Measurements from ENCODE around the gene MOB3C. TPM values are rescaled to one million over a fixed set of nuclear protein-coding genes. Genes with fewer than 3 reads are reported as not detected.

Gene MOB3C
- total RNA-seq, 2 donors from 2014 or later = 1.7 to 2.3 TPM

DNA sequence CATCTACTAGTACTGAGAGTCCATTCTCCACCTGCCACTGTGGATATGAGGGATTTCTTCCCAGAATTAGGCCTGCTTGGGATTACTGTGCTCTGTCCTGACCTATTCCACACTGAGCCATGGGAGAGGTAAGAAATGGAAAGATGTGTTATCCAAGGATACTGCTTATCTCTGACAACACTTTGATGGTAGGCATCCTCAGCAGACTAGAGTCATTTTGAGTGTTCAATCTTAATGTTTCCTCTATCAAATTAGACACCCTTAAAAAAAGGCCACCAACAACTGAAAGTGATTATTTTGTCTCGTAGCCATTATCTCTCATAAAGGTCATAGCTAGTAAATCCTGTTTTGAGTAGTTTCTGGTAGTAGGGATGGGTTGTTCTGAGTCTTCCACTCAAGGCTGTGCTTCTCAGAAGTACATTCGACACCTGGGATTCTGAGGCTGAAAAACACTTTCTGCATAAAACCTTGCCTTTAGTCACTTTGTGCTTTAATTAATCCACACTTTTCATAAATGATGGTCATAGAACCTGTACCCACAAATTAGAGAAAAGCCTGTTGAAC is 42.8 kb upstream of the MOB3C start:
- no peaks in the 10 kb centered on the region for H3K27me3 ChIP-seq (ENCODE audit: control insufficient read depth, insufficient read depth, low read length, poor library complexity, severe bottlenecking)
- H3K36me3 ChIP-seq (ENCODE audit: control insufficient read depth, insufficient read depth, low read length) = peaks cover 58% of the 10 kb centered on the region
- peaks cover 7% of the 10 kb centered on the region for H3K9me3 ChIP-seq (ENCODE audit: control insufficient read depth, low read length)
- no peaks in the 10 kb centered on the region for H3K27me3 Mint-ChIP-seq (ENCODE audit: insufficient read depth)
- no peak overlapping the region for H3K4me3 Mint-ChIP-seq
- H3K9ac ChIP-seq (ENCODE audit: extremely low read depth, low read length, poor library complexity, severe bottlenecking) = no peak overlapping the region
- TF ChIP-seq, protein P1, sequence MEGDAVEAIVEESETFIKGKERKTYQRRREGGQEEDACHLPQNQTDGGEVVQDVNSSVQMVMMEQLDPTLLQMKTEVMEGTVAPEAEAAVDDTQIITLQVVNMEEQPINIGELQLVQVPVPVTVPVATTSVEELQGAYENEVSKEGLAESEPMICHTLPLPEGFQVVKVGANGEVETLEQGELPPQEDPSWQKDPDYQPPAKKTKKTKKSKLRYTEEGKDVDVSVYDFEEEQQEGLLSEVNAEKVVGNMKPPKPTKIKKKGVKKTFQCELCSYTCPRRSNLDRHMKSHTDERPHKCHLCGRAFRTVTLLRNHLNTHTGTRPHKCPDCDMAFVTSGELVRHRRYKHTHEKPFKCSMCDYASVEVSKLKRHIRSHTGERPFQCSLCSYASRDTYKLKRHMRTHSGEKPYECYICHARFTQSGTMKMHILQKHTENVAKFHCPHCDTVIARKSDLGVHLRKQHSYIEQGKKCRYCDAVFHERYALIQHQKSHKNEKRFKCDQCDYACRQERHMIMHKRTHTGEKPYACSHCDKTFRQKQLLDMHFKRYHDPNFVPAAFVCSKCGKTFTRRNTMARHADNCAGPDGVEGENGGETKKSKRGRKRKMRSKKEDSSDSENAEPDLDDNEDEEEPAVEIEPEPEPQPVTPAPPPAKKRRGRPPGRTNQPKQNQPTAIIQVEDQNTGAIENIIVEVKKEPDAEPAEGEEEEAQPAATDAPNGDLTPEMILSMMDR (conservative IDR thresholded peaks at IDR 0.05) = no peak
- H3K9me3 Mint-ChIP-seq = peaks cover 8% of the 10 kb centered on the region
- H3K4me1 Mint-ChIP-seq = peaks cover 15% of the 10 kb centered on the region
- no peak overlapping the region for H3K27ac Mint-ChIP-seq
- H3K27ac ChIP-seq (ENCODE audit: low read depth, low read length) = no peak overlapping the region
- no peaks in the 10 kb centered on the region for H3K4me1 ChIP-seq (ENCODE audit: control insufficient read depth, insufficient read depth, low read length)
- no peak for DNase-seq
- peaks cover 46% of the 10 kb centered on the region for H3K36me3 Mint-ChIP-seq (ENCODE audit: low read depth)
- WGBS, 2 experiments (ENCODE audit: insufficient coverage in 1 of 2, insufficient read length in 1 of 2) = 95 to 100% methylated on average over 2 of the region's 2 CpGs
- H3K4me3 ChIP-seq (ENCODE audit: low read length) = no peak overlapping the region

GRCh38 chr1:46657775-46658174 is 41.2 kb upstream of the MOB3C start:
- Histone ChIP-seq H3K4me3 (ENCODE audit: low read length) (no peak overlapping the region), H3K9me3 (ENCODE audit: control insufficient read depth, low read length) (peaks cover 7% of the 10 kb centered on the region), H3K9ac (ENCODE audit: extremely low read depth, low read length, poor library complexity, severe bottlenecking) (no peak overlapping the region), H3K27me3 (ENCODE audit: control insufficient read depth, insufficient read depth, low read length, poor library complexity, severe bottlenecking) (no peaks in the 10 kb centered on the region), H3K36me3 (ENCODE audit: control insufficient read depth, insufficient read depth, low read length) (peaks cover 53% of the 10 kb centered on the region), H3K27ac (ENCODE audit: low read depth, low read length) (no peak overlapping the region), H3K4me1 (ENCODE audit: control insufficient read depth, insufficient read depth, low read length) (no peaks in the 10 kb centered on the region)
- Mint-ChIP-seq H3K9me3 (peaks cover 6% of the 10 kb centered on the region), H3K27me3 (ENCODE audit: insufficient read depth) (no peaks in the 10 kb centered on the region), H3K27ac (no peak overlapping the region), H3K4me3 (no peak overlapping the region), H3K4me1 (peaks cover 15% of the 10 kb centered on the region), H3K36me3 (ENCODE audit: low read depth) (peaks cover 40% of the 10 kb centered on the region)
- TF ChIP-seq, protein P1 (conservative IDR thresholded peaks at IDR 0.05) = no peak
- DNase-seq = no peak
- 89 to 100% methylated on average over 1 of the region's 1 CpG for WGBS, 2 experiments (ENCODE audit: insufficient coverage in 1 of 2, insufficient read length in 1 of 2)

- peaks cover 7% of the 10 kb centered on the region for H3K9me3 ChIP-seq (ENCODE audit: control insufficient read depth, low read length)
- Mint-ChIP-seq H3K27ac (no peak overlapping the region), H3K36me3 (ENCODE audit: low read depth) (peaks cover 45% of the 10 kb centered on the region), H3K9me3 (peaks cover 8% of the 10 kb centered on the region), H3K4me1 (peaks cover 15% of the 10 kb centered on the region), H3K4me3 (no peak overlapping the region), H3K27me3 (ENCODE audit: insufficient read depth) (no peaks in the 10 kb centered on the region)
- H3K27ac ChIP-seq (ENCODE audit: low read depth, low read length) = no peak overlapping the region
- TF ChIP-seq, protein P1 (conservative IDR thresholded peaks at IDR 0.05) = no peak
- no peak for DNase-seq
- H3K4me1 ChIP-seq (ENCODE audit: control insufficient read depth, insufficient read depth, low read length) = no peaks in the 10 kb centered on the region
- 82 to 95% methylated on average over 2 of the region's 2 CpGs for WGBS, 2 experiments (ENCODE audit: insufficient coverage in 1 of 2, insufficient read length in 1 of 2)
- H3K4me3 ChIP-seq (ENCODE audit: low read length) = no peak overlapping the region
- peaks cover 64% of the 10 kb centered on the region for H3K36me3 ChIP-seq (ENCODE audit: control insufficient read depth, insufficient read depth, low read length)
- no peak overlapping the region for H3K9ac ChIP-seq (ENCODE audit: extremely low read depth, low read length, poor library complexity, severe bottlenecking)
- H3K27me3 ChIP-seq (ENCODE audit: control insufficient read depth, insufficient read depth, low read length, poor library complexity, severe bottlenecking) = no peaks in the 10 kb centered on the region
Observed at GRCh38 chr1:46656643-46657042, 40.0 kb upstream of the MOB3C start.

Measured in endodermal cell (in vitro differentiated cells).